HT1080 (cell line): Measurements from ENCODE around the gene CYB561A3. TPM values are rescaled to one million over a fixed set of nuclear protein-coding genes. Genes with fewer than 3 reads are reported as not detected.

ENCODE experiments used
- DNase-seq: peaks from one replicate; pipeline ENCODE4 v3.0.0-alpha.2; 2015; ENCODE audit warnings: low read depth
- total RNA-seq: library from RNA; depleted of rRNA; stranded (reverse); fragments of >200 nt; shearing (Covaris generic); gene quantifications from 2 replicates; pipeline ENCODE4 v1.2.3, GENCODE V29; 2014

CYB561A3 gene
- total RNA-seq, 1 experiment from 2014 or later, result 68.1 TPM

DNA sequence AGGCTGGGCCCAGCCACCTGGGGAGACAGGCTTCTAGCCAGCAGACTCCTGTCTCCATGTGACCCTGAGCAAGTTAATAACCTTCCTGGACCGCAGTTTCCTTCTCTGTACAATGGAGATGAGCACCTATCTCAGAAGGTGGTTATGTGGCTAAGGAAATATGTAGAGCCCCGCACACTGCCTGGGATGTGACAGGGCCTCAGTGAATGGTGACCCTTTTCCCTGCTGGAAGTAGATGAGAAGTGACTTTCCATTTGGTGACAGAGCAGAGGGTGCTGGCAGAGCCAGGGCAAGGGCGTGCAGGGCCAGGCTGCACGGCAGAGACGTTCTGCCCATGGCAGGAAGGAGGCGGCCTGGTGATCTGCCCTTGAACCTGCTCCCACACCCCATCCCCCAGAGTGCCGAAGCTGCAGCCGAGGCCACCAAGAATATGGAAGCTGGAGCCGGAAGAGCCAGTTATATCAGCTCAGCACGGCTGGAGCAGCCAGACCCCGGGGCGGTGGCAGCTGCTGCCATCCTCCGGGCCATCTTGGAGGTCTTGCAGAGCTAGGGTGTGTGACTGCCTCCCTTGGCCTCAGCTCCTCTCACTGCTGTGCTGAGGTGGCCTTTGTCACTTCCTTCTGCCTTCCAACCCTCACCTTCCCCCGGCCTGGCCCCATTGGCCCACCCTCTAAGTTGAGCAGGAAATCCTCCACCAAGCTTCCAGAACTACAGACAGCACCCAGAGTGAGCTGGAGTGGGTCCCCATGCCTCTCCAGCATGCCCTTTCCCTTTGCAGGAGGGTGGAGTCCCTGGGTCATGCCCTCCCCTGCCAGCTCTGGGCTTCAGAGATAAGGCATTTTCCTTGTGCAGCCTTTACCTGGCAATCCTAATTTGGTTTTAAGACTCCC lies 15.5 kb downstream of the CYB561A3 start:
- no peak for DNase-seq

DNA sequence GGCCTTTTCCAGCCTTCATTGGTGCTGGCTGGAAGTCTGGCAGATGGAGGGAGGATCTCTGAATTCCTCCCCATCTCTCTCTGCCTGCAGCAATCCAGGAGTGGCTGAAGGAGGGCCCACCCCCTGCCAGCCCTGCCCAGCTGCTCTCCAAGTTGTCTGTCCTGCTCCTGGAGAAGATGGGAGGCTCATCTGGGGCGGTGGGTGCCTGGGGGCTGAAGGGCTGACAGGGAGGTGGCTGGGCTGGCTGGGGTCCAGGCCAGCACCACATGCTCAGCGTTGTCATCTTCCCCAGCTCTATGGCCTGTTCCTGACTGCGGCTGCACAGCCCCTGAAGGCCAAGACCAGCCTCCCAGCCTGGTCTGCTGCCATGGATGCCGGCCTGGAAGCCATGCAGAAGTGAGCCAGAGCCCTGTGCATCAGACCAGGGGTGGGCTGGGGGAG lies 16.5 kb downstream of the CYB561A3 start:
- no peak for DNase-seq

DNA sequence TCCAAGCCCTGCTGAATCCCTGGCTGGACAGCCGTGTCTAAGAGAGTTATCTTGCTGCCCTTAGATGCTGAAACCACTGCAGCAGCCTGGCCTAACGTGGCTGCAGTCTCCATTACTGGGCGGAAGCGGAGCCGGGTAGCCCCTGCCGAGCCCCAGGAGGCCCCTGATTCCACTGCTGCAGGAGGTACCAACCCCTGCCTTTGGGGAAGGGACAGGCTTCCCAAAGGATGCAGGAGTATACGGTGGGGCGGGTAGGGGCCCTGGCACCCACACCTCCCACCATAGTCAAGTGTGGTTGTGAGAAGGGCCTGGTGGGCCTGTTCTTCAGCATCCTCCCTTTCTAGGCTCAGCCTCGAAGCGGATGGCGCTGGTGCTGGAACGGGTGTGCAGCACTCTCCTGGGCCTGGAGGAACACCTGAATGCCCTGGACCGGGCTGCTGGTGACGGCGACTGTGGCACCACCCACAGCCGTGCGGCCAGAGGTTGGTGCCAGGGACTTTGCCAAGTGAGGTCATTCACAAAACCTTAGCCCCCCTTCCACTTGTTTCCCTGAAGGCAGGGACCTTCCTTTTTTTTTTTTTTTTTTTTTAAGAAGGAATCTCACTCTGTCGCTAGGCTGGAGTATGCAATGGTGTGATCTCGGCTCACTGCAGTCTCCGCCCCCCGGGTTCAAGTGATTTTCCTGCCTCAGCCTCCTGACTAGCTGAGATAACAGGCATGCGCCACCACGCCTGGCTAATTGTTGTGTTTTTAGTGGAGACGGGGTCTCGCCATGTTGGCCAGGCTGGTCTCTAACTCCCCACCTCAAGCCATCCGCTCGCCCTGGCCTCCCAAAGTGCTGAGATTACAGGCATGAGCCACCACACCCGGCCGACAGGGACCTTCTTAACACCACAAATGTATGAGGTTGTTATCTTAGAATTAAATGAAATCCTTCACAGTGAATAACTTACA lies 17.6 kb downstream of the CYB561A3 start:
- no peak for DNase-seq

DNA sequence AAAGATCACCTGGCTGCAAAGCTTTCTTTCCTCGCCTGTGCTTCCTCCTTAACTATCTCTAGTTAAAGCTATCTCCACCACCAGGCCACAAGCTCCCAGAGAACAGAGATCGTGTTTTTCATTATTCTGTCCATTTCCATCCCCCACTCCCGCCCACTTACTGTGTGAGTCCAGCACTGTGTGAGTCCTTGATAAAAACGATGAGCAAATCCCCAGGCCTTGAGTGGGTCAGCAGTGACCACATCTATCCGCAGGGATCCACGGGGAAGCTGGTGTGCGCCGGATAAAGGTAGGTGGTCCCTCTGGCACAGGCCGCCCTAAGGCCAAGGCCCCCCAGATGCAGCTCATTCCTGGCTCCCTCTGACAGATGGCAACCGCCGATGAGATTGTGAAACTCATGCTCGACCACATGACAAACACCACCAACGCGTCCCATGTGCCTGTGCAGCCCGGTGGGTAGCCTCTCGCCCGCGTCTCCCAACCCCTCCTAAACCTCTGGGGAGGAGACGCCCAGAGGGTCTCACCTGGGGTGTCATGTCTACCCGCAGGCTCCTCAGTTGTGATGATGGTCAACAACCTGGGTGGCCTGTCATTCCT lies 19.4 kb downstream of the CYB561A3 start:
- DNase-seq, result no peak

- DNase-seq, result no peak
These were observed 20.0 kb downstream of the CYB561A3 start for GRCh38 chr11:61341706-61342105.

- no peak for DNase-seq
These were observed 20.7 kb downstream of the CYB561A3 start for GRCh38 chr11:61340979-61341378.

GRCh38 chr11:61339490-61339878 lies 22.2 kb downstream of the CYB561A3 start:
- no peak for DNase-seq

- no peak for DNase-seq
These were observed 22.7 kb downstream of the CYB561A3 start for GRCh38 chr11:61338783-61339489.

GRCh38 chr11:61337706-61338470 lies 23.8 kb downstream of the CYB561A3 start:
- DNase-seq, result no peak

- DNase-seq, result peak; percentile 79
These were observed 25.3 kb downstream of the CYB561A3 start for GRCh38 chr11:61336171-61336935.

DNA sequence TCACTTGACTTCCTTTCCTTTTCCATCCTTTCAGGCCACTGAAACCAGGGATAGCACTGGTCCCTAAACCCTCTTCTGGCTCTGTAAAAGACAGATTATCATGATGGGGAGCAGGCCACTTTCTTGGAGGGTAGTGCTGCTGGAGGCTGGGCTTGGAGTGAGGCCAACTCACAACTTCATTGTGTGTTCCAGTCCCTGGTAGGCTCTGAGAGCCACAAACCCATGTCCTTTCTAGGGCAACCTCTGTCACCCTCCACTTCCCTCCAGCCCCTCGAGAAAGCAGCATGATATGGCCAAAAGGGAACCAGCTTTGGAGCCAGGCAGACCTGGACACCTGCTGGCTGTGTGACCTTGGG lies 26.3 kb downstream of the CYB561A3 start:
- DNase-seq, result no peak

DNA sequence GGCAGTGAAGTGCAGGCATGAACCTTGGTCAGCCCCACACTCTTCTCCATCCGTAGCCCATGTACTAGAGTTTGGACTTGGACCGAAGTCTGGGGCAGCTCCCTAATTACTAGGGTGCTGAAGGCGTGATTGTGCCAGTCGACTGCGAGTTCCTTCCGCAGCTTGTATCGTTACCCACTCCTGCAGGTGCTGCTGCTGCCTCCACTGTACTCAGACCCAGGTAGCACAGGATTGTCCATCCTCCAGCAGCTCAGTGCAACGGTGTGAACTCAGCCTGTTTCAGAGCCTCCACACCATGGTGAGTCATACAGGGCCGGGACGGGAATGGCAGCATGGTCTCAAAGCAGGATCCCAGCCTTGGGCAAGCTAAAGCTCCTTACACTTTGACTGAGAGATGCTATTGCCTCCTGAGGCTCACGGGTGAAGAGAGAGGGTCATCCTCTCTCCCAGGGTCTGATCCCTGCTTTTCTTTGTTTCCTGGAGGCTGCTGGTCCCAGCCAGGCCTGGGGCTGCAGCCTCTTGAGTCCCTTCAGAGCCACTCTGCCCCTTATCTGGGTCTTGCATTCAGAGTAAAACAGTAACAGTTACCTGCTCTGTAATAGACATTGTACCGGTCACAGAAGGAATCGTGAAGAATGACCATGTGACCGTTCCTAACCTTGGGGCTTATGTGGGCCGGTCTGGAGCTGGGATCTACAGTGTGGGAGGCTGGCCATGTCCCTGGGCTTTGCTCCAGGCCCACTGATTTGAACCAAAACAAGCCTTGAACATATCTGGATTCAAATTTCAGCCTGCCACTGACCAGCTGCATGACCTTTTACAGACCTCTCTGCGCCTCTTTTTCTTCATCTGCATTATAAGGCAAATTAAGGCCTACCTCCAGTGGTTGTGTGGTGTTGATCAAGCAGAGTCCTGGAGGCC lies 27.0 kb downstream of the CYB561A3 start:
- peak; percentile 44 for DNase-seq

DNA sequence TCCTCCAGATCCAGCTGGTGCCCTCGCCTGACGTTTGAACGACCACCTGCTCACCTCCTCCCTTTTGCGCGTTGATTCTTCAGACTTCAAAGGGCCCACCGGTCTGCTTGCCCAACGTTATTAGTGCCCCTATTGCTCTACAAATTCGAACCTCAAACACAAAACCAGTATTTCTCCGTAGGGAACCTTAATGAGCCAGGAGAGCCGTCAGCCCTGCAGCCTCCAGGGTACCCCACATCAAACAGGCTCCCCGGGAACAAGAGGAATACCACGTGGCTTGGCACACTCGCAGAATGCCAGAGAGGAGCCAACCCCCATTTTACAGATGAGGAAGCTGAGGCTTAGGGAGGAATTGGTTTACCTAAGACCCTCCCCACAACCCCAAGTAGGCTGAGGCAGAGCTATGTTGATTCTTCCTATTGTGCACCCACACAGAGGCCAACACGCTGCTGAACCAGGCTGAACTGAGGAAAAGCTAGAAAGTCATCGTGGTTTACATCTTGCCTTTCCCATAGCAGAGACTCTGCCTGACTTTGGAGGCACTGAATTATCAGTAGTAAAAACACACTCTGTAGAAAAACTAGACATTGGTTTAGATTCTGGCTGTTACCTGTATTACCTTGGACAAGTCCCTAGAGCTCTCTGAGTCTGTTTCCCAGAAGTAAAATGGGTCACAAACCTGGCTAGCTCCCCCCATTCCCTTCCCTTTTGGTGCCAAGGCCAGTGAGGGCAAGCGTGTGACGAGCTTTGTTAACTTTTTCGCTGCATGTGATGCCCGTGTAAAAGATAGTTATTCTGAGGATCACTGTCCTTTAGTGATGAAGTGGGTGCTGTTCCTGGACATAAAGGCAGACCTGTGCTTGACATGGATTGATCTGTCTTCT lies 27.9 kb downstream of the CYB561A3 start:
- no peak for DNase-seq

- peak; percentile 94 for DNase-seq
These were observed 28.7 kb downstream of the CYB561A3 start, which contains the start of the genes DDB1 and TKFC for GRCh38 chr11:61332797-61333549. Gene DDB1 (minus strand): TSS chr11:61333105. CDS start chr11:61332968, 137 bp downstream. Gene TKFC (plus strand): TSS chr11:61333228. CDS start chr11:61334729, 1,501 bp downstream.

DNA sequence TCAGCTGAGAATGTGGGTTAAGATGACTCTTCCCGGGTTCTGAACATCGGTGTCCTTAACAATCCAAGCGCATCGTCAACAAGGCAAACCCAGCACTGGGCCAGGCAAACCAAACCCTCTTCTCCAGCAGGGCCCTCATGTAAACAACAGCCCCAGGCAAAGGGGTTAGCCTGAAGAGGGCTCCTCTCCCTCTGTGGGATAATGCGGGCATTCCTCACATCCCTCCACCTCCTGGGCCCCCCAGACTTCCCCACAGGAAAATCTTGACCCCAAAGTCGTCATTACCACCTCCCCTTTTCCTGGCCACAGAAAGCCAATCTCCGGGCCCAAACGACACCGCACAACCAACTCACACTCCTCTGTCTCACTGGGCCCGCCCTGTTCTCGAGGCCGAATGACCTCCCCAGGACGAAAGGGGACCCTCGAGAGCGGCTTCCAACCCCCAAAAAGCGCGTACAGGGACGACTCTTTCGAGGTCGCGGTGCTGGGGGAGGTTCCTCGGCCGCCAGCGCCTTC lies 29.3 kb downstream of the CYB561A3 start:
- no peak for DNase-seq

DNA sequence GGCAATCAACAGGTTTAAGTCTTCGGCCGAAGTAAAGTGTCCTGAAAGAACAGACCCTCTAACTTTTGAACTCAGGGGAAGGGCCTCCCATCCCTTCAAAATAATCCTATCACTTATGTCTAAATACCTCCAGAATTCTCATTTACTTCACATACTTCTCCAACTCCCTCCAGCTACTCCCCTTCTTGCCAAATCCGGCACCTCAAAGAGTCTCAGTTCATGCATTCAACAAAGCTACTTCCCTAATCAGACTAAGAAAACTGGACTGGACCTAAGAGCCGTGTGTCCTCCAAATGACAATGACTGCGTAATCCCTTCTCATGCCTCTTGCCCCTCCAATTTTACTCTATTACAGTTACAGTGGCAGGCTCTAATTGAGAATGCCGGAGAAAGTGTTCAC lies 30.0 kb downstream of the CYB561A3 start:
- no peak for DNase-seq
